Smooth muscle cell of the brain vasculature (primary cell): ENCODE measurements around the gene LAMA3.

Experiments
- DNase-seq: peaks from one replicate; pipeline ENCODE4 v3.0.0-alpha.2; 2012; ENCODE audit warnings: low read depth, low spot score

The LAMA3 gene

DNA sequence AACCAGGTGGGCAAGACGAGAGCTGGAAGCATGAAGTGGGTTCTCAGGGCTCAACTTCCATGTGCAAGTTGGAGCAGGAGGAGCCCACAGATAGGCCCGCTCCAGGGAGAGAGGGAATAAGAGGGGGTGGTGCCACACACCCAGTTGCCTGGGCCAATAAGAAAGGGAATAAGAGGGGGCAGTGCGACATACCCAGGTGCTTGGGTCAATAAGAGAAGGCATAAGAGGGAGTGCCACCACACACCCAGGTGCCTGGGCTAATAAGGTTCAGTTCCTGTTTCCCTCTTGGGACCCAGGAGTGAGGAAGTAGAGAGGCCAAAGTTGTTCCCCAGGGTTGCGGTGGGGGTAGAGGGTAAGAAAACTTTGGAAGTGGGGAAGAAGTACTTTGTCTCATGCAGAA is 127.5 kb downstream of the LAMA3 start:
- no peak for DNase-seq

DNA sequence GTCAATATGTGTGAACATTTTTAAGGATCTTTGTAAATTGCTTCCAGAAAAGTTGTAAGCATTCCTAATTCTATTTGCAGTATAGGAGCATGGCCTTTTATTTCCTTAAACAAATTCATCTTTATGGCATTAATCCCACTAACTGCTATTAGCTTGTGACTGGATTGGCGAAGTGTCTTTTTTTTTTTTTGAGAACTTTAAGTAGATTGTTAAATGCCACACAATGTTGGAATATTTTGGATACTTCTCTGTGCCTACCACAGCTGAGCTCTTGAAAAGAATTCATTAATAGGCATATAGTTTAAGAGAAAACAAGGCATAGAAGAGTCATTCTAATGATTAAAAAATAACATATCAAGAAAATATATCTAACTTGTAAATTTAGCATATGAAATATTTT is 129.7 kb downstream of the LAMA3 start:
- no peak for DNase-seq

DNA sequence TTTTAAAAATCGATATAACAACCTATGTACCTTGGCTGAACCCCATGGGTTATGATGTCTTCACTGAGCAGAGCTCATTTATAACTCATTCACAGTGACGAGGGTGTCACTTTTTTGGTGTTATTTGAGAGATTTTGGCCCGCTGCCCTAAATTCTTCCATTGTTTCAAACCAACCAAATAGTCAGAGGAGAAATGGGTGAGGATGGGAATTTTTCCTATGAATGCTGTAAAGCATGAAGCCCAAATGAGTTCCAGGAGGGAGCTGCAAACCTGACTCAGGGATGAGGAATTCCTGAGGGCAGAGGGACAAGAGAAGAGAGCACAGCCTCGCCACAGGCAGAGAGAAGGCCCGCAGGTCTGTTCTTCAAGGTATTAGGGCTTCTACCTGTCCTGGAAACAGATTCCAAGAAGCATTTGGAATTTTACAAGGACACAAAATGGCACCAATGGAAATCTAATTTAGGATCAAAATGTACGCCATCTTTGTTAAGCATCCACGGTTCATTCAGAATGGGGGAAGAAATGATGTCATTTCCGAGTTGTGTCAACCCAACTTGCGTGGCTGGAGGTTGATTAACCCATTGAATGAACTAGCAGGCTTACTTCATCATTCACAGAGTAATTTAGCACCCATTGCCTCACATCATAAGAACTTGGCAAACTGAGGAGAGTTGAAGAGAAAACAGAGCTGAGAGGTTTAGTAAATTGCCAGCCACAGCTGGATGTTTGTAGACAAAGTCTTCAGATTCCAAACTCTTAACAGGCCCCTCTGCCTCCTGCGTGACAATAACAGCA is 133.5 kb downstream of the LAMA3 start:
- DNase-seq, result no peak

DNA sequence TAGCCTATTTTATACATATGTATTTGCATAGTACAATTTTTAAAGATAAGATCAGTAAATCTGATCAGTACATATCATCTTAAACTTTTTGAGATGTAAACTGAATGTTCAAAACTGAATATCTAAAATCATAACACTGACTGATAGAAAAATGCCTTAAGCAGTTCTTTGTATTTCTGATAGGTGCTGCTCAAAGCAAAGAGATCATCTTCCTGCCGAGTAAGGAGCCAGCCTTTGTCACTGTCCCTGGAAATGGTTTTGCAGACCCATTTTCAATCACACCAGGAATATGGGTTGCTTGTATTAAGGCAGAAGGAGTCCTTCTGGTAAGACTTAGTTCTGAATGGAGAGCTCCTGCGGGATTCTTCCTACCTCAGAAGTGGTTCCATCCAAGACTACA is 135.0 kb downstream of the LAMA3 start:
- DNase-seq, result no peak

DNA sequence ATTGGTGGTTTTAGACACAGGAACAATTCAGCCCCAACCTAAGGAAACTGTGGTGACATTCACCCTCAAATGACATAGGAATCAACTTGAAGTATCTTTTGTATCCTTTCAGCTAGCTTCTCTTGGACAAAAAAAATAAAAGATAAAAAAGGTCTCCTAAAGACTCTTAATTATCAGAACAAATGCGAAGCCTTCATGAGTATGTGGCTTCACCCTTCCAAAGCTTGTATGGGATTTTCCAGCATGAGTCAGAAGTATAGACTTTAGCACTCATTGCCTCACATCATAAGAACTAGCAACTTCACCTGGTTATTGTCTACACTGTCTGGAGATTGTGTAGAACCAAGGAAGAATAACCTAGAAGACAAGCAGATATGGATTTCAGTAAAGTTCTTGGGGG is 135.4 kb downstream of the LAMA3 start:
- DNase-seq, result no peak

DNA sequence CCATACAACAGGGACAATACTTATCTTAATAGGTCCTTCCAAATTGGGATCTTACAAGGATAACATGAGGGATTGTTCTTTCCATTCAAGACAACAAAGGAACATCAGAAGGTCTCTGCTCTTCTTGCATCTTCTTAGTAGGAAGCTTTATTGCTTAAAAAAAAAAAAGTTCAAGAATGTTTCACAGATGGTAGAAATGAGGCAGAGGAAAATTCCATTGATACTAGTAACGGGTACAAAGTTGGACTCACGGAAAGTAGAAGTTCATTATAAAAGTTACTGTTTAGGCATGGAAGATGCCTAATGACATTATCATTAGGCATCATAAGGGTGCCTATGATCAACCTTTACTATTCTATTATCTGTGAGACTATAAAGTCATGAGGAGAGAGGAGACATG is 136.2 kb downstream of the LAMA3 start:
- no peak for DNase-seq

DNA sequence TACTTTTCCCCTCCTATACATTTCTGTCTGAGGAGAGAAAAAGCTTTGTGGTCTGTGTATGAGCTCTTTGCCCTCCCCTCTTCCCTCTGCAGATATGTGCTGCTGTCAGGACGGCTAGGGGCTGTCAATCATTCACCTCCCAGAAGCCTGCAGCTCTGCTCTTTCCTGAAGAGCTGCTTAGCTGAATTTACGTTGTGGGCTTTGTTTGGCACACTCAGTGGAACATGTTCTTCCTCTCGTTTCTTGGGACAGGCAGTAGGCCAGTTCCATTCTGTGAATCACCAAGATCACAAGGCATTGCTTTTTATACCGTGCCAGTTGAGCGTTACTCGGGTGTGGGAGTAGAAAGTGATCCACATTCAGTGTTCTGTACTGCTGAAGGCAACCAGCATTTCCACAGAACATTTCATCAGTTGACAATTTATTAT is 136.7 kb downstream of the LAMA3 start:
- no peak for DNase-seq

DNA sequence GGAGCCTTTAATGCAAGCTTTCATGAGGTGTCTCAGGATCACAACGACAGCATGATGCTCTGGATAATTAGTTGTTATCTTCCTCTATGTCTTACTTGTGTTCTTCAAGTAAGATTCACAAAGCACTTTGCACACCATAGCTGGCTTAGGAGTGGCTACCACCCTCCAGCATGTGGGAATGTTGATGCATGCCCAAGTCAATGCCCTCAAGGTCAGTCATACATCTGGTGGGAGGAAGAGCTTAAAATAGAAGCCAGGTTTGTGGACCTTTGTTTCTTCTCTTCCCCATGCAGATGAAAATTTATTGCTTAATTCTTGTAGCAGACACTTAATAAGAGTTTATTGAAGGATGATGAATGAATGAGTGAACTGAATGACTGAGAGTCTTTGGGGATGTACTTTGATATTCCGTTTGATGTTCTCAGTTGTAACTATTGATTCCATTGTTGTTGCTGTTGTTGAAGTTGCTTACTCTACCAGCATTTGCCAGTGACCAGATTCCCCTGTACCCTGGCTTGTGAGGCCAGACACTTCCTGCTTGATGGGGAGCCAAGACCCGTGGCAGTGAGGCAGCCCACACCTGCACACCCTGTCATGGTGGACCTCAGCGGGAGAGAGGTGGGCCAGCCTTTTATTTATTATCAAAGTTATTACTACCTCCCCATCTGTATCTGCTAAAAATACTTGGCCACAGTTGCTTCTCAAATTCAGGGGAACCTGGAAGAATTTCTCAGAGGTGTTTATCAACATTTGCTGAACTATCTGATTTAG is 137.8 kb downstream of the LAMA3 start:
- no peak for DNase-seq

DNA sequence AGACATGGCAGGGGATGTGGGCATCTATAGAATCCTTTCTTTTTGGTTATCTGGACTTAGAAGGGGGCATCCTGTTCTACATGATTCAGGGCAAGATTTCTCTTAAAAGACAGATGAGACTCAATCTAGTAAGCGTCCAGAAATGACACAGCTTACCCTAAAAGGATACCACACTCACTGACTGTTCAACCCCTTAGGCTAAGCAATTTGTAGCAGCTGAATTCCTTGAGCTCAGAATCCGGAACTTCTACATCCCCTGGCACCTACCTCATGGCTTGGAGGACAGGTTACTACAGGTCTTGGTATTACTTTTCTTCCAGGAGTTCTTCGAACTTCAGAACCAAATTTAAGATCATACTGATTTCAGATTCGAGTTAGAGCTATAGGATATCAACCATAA is 138.4 kb downstream of the LAMA3 start:
- DNase-seq, result no peak

DNA sequence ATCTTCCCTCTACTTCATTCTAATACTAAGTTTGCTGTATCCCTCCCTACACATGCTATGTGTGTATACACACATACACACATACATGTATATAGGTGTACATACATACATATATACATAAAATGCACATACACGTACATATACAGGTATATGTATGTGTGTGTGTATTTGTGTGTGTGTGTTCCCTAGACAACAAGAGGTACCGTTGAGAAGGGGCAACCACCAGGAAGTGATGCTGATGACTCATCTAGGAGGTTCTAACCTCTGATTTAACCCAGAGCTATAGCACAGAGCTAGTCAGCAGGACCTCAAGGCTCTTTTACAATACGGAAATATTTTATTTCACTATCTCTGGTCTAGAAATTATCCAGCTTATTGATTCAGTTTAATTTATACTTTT is 139.2 kb downstream of the LAMA3 start:
- DNase-seq, result peak; percentile 12

DNA sequence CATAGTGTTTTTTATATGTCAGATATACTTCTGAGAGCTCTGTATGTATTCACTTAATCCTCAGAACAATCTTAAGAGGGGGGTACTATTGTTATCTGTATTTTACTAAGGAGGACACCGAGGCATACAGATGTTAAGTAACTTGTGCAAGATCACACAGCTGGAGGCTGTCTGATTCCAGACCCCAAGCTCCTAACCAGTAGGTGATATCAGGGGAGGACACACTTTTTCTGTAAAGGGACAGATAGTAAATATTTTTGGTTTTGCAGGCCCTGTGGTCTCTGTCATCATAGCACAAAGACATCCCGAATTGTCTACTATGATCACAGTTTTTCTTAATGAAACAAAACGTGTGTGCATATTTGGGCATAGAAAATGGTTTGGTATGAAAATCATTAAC is 143.7 kb downstream of the LAMA3 start:
- no peak for DNase-seq

DNA sequence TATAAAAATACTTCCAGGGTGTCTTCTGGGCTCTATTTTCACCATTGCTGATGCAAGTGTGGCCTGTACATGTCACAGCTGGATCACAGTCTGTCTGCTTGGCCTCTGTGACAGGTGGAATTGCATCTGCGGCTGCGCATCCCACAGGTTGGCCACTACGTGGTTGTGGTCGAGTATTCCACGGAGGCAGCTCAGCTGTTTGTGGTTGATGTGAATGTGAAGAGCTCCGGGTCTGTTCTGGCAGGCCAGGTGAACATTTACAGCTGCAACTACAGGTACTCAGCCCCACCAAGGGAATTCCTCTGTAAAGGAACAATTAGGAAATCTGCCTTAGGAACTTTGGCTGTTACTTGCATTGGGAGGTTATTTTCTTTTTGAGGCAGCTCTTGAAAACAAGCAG is 144.5 kb downstream of the LAMA3 start:
- no peak for DNase-seq

DNA sequence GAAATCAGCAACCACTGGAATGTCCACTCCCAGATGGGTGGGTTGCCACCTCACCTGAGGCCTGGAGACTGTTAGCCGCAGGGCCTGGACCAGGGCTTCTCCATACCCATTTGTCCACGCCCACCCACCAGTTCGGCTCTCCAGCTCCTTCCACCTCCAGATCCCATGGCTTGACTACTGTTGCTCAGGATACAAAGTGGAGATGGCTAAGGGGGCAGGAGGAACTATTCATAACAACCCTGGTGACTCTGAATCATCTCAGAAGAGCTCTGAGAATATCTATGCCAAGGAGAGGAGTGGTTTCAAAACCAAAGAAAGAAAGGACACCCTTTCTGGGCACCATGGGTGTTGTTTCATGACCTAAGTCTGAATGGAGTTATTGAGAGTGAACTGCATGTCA is 145.8 kb downstream of the LAMA3 start:
- no peak for DNase-seq

DNA sequence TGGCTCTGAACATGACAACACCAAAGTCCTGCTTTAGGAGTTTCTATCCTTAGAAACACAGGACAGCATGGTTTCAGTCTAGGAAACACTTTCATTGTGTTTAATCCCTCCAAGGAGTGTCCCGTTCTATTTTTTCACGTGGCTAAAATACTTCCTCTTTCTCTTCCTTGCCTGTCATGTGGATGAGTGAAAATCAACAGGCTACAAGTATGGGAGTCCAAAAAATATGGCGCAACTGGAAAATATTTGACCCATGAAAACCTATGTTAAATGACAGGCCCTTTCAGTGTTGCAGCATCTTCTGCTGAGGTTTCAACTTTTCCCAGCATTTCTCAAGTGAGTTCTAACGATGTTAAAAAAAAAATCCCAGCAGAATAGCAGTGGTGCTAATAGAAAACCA is 146.3 kb downstream of the LAMA3 start:
- DNase-seq, result no peak

DNA sequence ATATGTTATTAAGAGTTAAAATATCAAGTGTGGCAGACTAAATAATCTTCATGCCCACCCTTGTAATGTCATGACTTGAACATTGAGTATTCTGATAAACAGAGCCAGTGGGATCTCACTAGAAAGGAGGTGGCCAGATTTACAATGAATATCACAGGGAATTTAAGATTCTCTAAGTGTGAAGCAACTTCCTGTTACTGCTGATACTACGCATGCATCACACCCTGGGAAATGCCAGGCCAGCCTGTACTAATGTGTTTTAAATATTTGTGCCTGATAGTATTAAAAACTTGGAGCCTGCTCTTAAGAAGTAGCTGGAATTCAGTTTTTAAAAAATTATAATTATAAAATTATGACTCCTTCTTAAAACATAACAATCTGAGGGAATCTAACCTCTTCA is 148.3 kb downstream of the LAMA3 start:
- DNase-seq, result no peak

DNA sequence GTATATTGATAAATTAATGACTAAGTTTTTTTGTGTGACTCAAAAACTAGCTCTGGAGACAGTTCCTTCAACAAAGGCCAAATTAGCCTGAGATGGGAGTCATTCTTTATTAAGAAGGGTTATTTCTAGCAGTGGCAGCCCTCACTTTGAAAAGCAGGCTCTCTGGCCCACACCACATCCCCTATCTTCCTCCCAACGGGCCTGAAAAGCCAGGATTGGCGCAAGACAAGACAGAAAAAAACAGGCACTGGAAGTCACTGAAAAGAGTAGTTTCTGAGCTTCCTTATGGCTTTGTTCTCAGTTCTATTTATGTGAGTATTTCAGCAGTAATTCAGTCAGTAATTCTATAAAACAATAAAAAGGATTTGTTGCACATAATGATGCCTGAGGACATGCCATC is 149.0 kb downstream of the LAMA3 start:
- no peak for DNase-seq

DNA sequence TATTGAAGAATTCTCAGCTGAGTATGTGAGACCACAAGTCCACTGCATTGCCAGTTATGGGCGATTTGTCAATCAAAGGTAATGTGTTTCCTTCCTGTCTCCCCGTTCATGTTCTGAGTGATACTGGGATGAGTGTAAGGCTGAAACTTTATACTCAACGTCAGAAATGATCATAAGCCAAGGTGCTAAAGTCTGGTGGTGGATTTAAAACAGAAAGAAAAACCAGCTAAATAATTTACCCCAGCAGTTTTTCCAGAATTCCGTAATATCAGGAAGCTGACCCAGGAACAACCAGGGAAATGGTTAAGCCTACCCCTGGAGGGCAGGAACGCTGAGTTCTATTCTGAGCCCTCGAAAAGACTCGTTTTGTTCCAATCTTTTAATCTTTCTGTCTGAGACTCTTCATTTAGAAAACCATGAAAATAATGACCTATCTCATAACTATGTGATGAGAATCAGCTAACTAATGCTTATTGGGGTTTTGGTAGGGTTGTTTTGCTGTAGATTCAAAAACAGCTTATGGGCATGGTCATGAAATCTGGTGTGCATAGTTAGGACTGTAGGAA is 149.6 kb downstream of the LAMA3 start:
- DNase-seq, result no peak

DNA sequence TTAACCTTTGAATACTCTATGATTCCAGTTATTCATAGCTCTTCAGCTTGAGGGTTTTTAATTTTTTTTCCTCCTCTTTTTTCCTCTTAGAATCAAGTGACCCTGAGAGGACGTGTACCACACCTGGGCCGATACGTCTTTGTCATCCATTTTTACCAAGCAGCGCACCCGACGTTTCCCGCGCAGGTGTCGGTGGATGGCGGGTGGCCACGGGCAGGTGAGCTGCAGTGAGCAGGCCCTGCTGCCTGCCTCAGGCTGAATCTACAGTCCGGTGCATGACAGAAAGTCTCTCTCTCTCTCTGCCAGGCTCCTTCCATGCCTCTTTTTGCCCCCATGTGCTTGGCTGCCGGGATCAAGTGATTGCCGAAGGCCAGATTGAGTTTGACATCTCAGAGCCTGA is 153.1 kb downstream of the LAMA3 start:
- no peak for DNase-seq

DNA sequence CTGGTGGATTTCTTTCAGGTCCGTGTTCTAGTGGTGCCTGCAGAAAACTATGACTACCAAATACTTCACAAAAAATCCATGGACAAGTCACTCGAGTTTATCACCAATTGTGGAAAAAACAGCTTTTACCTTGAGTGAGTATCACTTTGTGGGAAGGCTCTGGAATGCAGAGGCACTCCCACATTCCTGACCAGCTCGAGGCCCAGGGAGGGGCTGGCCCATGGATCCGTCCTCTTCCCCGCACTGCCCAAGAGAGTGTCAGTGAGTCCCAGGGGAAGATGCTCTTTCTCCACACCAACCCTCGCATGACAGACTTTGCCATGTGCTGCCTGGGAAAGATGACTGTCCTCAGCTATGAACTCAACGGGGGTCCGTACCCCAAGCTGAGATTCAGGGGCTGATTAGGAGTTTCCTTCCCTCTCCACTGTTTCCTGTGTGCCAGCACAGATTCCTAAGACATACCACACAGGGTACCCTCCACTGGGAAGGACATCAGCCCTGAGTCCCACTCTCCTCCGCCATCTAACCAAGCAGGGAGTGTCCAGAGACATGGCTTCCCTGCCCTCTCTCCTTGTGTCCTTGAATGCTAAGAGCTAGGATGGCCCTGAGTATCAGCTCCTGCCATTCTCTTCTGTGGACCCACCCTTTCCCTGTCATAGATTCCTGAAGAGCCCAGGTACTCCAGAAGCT is 155.9 kb downstream of the LAMA3 start:
- DNase-seq, result no peak

DNA sequence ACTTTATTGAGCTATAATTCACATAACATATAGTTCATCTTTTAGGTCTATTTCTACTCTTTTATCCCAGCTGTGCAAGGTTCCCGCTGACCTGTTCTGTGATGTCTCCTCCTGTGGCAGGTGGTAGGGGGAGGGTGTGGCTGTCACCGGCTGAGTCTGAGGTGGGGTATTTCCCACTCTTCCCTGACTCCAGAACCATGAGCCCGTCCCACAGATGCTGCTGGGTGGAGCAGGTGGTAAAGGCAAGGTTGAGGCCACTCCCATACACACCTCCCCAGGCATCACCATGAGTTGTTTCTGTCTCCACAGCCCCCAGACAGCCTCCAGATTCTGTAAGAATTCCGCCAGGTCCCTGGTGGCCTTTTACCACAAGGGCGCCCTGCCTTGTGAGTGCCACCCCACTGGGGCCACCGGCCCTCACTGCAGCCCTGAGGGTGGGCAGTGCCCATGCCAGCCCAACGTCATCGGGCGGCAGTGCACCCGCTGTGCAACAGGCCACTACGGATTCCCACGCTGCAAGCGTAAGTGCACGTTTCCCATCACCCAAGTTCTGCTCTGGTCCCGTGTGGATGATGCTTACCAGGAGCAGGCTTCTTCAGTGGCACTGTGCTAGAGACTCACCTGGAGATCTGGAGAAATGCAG is 156.9 kb downstream of the LAMA3 start:
- DNase-seq, result no peak

DNA sequence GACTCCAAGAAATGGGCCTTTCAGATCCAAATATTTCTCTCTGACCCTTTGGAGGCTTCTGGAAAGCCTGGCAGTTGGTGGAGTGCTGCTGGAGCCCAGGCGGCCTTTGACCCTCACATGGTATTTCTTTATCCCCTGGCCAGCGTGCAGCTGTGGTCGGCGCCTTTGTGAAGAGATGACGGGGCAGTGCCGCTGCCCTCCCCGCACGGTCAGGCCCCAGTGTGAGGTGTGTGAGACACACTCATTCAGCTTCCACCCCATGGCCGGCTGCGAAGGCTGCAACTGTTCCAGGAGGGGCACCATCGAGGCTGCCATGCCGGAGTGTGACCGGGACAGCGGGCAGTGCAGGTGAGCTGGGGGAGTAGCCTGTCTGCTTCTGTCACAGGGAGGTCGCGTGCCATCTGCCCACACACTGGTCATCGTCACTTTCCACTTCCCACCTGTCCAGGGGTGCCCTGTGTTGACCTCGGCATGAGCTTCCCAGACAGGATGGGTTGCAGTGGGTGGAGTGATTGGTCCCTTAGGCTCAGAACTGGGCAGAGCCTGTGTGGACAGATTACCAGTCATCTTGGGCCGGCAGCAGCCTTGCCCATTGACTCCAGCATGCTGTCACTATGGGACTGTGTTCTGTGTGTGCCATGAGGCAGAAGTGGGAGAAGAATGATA is 158.2 kb downstream of the LAMA3 start:
- DNase-seq, result no peak
